NOMO-1 treated with DMSO at 0.1 percent for 48 hours (cell line): ENCODE data around the gene NHS.
"Not testable (repeated sequence)": the region's sequence is repeated elsewhere in the genome, so short reads cannot be mapped to it uniquely, and the experiment has no call there.

Experiments used
- DNase-seq: peaks from one replicate; lab custom pipeline; 2025; ENCODE audit not compliant: unreplicated experiment; lab: John Stamatoyannopoulos, UW

Gene NHS

DNA sequence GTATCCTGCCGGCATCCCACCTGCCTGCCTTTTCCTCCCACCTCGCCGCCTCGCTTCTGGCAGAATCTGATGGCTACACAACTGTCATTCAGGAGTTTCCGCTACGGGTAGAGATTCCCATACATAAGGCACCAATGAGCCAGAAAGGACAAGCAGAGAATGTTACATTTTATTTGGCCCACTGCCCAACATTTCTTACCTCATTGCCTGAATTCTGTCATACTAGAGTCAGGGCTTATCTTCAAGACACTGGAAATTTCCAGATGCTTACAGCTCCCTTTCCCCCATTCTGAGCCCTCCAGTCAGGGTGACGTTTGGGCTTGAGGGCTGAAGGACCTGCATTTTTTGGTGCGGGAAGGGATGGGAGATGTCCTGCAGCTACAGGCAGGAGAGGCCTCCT is 113.0 kb downstream of the NHS start:
- no peak for DNase-seq

DNA sequence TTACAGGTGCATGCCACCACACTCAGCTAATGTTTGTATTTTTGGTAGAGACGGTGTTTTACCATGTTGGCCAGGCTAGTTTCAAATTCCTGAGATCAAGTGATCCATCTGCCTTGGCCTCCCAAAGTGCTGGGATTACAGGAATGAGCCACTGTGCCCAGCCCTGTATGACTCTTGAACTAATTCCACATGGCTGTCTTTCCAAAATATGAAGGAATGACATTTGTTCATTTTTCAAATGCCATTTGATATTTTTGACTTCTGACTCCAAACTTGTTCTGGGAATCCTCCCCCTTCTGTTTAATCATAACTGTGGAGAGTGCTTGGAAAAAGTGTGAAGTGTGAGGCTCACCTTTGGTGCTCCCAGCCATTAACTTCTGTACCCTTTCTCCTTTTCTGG is 119.2 kb downstream of the NHS start:
- DNase-seq, result no peak

DNA sequence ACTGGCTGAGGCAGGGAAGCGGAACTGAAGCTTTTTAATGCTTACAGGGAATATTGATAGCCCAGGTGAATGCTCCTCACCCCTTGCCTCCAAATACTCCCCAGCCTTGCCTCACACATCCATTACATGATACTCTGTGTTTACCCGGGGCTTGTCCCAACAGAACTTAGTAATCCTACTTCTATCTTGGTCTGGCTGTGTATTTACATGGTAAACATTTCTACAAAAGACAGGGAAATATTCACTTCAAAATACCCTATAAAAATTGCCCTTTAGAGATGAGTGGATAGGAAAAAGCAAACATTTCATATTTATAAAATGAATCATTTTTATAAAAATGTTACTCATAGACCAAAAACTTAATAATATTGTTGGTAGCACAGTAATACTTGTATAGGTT is 120.1 kb downstream of the NHS start:
- DNase-seq, result no peak

DNA sequence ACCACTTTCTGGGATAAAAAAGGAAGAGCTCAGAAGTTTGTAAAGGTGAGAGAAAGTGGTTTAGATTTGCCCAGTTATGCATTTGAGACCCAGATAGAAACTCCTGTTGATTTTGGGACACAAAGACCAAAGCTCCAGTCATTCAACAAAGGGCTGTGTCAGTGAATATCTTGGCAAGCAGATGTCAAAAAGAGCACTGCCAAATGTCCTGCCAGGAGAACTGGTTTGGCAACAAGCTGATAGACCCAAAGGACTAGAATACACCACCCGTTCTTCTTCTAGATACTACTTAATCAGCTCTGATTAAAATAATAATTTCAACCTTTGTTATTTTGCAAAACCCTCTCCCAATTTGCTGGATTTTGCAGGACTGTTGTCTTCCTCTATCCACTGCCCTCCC is 121.4 kb downstream of the NHS start:
- no peak for DNase-seq

DNA sequence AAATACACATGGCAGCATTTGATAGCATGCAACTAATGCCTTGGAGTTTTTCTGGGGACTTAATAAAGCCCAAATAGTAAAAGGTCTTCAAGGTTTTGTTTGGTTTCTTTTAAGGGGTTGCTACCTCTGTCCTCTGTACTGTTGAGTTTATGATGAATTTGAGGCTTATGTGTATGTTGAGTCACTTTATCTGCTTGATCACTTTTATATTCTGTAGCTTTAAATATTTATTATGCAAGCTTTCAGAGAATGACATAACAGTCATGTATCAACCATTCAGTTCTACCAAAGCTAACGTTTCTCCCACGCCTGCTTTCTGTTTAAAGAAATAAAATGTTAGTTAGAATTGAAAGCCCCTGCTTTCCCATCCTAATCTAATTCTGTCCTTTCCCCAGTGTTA is 122.2 kb downstream of the NHS start:
- no peak for DNase-seq

DNA sequence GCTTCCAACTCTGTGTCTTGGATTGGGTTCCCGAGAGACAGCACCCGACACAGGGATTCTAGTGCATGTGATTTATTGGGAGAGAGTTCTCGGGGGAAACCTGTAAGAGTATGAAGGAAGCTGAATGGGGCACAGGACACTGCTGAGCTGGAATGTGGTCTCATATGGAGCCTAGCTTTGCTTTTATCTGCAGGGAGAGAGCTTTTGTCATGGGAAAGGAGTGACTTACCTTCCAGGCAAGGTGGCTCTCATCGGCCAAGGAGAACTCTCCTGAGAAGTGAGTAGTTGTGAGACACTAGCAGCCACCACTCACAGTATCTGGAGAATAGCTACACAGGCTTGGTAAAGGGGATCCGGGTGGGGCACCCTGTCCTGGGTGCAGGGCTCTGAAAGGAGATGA is 124.5 kb downstream of the NHS start:
- DNase-seq, result no peak

DNA sequence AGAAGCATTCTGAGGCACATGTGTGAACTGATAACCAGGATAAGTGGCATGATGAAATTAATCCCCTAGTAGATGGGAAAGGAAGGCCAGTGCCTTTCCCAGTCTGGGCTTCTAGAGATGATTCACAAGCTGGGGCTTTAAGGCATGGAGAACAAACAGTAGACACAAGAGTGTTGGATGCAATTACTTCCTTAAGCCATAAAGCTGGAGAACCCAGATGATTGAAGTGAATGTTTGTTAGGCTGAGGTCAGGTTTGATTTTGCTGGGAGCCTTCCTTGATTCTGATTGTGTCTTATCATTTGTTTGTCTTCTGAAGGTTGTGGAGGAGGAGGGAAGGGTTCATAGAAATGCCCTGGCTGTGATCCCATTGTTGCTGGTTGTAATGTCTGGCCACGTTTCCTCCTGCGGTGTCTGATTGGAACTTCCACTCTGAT is 125.2 kb downstream of the NHS start:
- DNase-seq, result no peak

DNA sequence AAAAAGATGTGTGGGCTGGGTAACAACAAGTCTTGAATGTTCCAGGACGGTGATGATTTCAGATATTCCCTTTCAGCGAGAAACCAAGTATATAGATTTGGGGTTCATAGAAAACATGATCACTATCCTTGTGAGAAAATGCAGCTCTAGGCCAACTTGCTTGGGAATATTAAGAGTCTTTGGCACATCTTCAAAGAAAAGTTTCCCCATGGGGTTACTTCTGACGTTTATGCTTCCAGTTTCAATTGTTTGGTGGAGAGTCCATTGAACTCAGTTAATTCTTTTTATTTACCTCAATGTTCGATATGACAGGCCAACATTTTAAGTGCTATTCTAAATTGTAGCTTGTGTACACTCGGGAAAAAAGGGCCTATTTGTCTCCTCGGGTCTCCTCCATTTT is 126.7 kb downstream of the NHS start:
- no peak for DNase-seq

DNA sequence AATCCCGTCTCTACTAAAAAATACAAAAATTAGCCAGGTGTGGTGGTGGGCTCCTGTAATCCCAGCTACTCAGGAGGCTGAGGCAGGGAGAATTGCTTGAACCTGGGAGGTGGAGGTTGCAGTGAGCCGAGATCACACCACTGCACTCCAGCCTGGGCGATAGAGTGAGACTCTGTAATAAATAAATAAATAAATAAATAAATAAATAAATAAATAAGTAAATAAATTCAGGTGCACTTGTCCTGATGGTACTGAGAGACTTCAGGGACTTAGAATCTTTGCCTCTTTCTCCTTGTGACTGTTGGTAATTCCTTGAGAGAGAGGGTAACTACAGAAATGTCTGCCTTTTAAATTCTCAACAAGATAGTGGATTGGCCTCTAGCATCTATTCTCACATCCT is 131.4 kb downstream of the NHS start:
- DNase-seq, result not testable (repeated sequence)

DNA sequence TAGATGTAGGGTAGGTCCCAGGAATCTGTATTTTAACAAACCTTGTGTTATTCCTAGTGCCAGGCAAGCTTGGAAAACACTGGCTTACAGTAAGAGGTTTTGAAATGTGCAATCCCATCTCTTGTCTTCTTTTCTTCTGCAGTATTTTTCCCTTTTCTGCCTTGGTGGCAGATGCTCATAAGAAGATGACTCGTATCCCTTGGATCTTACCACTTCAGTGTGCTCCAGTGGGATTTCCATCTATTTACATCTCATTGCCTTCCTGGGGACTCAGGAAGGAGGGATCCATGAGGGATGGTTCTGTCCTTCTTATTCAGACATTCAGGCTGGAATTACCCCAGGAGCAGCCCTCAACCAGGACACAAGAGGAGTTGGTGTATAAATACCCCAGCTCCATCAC is 136.6 kb downstream of the NHS start:
- no peak for DNase-seq

DNA sequence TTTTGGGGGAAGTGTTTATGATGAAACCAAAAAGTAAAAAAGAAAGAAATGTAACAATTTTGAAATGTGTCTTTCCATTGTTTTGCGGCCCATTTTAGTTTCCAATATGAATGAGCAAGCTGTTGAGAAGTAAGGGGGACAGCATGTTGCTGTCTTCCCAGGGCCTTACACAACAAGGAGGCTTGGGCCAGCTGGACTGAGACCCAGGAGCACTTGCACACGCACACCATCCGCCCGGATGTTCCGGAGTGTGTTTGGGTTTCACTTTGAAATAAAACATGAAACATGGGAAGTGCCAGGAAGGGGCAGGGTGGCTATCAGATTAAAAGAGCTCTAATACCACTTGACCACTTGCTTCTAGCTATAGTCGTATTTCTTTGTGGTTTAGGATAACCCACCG is 144.4 kb downstream of the NHS start:
- DNase-seq, result no peak

DNA sequence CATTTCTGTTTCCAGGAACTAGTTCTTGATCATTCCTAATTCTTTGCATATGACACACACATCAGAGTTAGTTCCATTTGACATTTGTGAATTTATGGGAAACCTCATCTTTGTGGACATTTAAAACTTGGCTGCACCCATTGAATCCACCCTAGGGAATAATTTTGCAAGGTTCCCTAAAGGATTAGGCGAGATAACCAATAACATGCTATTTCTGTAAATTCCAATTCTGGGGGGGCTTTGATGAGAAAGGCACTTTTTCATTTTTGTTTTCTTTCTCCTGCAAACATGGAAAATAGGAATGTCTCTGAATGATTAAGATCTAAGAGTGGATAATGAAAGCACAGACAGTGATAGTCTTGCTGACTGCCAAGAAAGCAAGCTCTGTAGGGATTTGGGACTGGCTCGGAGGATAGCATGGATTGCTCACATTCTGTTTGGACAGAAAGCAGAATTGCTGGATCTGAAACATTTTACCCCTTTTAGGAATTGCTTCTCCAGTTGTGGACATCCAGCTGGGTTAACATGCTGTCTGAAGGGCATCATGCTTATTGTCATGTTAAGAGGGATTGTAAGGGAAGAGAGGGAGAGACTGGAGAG is 145.1 kb downstream of the NHS start:
- no peak for DNase-seq

DNA sequence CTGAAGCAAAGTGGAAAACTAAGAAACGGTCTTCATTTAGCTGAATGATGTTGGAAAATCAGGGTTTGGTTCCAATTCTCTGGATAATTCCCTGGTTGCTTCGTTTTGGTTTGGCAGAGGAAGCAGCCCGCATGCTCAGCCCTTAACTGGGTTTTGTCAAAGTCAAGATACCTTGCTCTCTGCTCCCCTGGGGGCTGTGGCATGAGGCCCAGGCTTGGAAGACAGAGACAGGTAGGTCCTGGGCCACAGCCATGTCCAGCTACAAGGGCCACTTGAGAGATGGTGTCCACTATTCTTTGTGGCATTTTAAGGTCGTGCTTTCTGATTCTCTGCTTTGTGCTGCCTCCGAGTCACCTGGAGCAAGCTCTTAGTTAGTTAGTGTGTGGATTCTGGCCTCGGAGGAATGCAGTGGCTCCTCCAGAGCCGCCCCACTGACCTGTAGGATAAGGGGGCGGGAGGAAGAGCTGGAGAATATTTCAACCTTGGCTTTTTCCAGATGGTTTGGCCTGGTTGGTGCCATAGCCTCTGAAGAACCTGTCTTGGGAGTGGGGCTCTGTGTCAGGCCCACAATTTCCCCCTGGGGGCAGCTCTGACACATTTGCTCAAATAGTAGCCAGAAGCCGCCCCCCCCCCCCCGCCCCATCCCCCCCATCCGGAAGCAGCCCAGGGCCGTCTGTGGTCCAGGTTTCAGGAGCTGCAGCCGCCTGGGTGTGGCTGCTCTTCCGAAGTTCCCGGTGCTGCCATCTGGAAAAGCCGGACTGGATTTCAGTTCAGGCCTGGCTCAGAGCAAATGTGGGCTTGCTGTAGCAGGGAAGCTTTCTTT is 147.1 kb downstream of the NHS start:
- no peak for DNase-seq

DNA sequence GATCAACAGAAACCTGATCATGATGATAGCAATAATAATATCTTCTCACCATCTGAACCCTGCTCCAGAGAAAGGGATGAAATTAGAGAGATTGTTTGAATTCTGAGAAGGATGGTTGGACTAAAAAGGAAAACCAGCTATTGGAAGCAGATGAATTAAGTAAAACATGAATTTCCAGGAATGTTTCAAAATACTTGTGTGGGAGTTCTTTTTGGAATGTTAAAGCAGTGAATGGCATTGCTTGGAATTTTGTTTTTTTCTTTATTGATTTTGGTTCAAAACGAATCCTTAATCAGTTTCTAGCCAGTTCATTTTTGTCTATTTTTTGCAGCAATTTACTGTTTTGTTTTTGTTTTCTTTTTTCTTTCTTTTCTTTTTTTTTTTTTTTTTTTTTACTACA is 150.3 kb downstream of the NHS start:
- DNase-seq, result no peak

DNA sequence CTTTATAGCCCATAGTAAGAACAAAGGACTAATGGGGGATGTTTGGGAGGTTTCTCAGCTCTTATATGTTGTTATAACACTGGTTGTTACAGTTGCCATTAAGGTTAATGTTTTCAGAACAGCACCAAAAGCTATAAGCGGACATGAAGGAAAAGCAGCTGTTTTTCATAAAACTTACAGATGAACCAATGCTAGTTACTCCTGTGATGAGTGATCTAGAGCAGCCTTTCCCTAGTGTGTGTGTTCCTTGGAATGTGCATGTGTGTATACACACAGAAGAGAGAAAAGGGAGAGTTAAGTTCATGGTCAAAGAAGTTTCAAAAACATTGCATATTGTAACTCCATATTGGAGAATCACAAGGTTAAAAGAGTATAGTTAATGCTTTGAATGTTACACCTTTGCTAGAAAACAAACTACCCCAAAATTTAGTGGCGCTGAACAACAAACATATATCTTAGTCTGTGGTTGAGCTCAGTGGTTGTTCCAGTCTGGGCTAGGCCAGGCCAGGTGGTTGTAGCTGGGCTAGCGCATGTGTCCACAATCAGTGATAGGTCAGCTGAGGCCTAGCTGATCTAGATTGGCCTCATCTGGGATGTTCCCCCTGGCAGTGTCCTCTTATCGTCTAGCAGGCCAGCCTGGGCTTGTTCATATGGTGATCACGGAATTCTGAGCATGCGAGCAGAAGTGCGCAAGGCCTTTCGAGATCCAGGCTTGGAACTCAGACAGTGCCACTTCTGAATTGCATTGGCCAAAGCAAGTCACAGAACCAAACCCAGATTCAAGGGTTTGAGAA is 151.0 kb downstream of the NHS start:
- no peak for DNase-seq

DNA sequence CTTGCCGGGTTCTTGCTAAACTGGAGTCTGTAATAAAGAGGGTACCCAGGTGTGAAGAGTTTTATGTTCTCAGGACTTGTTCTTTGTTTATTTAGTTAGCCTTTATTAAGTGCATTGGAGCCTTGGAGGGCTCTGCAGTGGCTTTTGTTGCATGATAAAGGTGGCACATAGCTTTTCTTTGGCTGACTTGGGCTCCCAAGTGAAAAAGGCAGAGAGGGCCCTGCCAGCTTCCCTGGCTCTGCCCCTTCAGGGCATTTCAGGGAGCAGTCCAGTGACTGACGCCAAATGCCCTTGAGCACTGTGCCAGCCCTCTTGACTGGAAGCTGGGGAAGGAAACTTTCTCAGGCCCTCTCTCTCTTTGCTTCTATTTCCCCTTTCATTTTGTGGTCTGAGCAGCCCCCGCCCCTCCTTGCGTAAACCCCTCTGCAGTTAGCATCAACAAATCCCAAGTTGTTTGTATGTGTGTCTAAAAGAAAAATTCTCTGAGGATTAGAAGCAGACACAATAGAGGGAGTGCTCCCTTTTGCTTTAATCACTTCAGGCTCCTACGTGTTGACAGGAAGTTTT is 152.2 kb downstream of the NHS start:
- DNase-seq, result peak; percentile 80

DNA sequence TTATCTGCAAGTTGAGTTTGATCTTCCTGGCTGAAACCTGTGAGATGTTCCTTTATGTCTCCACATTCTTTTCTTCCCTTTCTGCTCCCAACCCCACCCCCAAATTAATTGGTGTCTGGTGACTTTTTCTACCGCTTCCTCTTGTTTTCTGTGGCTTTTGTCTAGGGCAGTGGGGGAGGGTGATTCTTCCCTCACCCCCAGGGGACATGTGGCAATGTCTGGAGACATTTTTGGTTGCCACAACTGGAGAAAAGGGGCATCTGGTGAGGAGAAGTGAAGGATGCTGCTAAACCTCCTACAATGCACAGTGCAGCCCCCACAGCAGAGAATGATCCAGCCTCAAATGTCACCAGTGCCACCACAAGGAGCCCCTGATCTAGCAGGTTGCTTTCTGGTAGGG is 152.9 kb downstream of the NHS start:
- peak; percentile 88 for DNase-seq

DNA sequence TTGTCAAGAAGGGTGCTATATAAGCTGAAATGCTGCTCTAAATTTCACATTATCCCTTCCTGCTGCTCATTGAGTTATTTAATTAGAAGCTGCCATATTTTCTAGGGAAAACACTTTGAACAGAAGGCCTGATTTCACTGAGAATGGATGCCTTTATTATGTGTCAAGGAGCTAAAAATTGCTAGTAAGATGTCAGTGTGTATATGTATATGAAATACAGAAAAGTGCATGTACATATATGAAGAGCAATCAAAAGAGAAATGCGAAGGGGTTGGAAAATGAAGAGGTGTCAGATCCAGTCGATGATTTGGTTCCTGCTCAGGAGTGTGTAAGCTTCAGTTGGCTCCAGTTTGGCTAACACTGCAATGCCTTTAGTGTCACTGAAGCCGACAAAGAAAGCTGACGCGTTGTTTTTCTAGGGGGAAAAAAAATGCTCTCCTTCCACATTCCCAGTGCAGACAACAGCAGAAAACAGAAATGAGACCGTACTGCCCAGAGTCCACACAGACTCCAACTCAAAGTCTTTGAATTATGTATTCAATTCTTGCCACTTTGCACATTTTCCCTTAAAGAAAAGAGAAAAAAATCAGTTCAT is 154.2 kb downstream of the NHS start:
- no peak for DNase-seq

DNA sequence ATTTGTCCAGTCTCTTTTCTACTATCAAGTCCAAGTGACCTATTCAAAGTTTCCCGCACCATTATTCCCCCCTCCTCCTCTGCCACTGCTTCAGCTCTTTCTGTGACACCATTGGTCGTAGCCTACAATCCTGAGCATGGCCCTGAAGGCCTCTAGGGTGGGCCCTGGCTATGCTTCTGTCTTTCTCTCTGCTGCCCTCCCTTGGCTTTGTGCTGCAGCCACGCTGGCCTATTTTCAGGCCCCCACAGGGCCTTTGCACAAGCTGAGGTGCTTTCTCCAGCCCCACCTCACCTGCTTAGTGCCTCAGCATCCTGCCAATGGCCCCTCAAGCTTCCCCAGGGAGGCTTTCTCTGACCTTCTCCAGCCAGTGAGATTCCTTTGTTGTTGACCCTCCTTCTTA is 156.5 kb downstream of the NHS start:
- no peak for DNase-seq

DNA sequence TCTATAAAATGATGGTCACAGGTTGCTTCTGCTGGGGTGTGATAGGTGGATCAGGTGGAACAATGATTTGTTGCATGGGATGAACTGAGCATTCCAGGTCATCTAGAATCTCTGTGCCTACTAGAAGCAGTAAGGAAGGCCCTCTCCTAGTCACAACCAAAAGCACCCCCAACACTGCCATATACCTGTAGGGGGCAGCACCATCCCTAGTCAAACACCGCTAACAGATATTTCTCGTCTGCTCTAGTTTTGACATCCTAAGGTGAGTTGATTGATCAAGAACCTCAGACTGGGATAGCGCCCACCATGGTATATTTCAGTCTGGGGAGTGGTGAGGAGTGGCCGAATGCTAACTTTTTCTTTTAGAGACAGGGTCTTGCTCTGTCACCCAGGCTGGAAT is 160.2 kb downstream of the NHS start:
- no peak for DNase-seq

DNA sequence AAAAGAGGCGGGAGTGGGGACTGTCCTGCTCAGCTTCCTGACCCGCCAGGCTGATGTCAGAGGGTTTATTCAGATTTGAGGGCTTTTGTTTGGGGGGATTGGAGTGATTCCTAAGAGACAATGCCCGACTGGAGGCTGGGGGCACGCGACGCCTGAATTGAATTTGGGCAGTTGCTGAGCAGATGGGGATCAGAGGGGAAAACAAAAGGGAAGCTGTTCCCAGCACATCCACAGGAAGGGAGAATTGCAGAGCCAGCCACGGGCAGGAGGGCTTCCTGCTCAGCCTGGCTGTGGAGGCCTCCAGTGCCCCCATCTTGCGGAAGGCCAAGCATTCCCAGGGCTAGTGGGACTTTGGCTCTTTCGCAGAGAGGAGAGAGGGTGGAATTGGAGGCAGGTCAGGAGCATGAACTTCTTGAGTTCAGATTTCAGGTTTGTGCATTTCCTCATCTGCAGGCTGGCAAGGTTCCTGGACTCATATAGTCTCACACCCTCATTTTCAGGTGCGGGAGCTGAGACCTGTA is 162.8 kb downstream of the NHS start:
- DNase-seq, result no peak
